ENCODE data around the gene LCN9.

GRCh38 chr9:135695036-135695435, 31.9 kb downstream of the LCN9 start:
- TF ChIP-seq, protein P1, sequence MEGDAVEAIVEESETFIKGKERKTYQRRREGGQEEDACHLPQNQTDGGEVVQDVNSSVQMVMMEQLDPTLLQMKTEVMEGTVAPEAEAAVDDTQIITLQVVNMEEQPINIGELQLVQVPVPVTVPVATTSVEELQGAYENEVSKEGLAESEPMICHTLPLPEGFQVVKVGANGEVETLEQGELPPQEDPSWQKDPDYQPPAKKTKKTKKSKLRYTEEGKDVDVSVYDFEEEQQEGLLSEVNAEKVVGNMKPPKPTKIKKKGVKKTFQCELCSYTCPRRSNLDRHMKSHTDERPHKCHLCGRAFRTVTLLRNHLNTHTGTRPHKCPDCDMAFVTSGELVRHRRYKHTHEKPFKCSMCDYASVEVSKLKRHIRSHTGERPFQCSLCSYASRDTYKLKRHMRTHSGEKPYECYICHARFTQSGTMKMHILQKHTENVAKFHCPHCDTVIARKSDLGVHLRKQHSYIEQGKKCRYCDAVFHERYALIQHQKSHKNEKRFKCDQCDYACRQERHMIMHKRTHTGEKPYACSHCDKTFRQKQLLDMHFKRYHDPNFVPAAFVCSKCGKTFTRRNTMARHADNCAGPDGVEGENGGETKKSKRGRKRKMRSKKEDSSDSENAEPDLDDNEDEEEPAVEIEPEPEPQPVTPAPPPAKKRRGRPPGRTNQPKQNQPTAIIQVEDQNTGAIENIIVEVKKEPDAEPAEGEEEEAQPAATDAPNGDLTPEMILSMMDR (IDR thresholded peaks at IDR 0.05), result no peak
- no peak for TF ChIP-seq POLR2A (IDR thresholded peaks at IDR 0.05)

All from thyroid gland (tissue), 4 donors.